ENCODE results near the gene CHDH.

CHDH gene

DNA sequence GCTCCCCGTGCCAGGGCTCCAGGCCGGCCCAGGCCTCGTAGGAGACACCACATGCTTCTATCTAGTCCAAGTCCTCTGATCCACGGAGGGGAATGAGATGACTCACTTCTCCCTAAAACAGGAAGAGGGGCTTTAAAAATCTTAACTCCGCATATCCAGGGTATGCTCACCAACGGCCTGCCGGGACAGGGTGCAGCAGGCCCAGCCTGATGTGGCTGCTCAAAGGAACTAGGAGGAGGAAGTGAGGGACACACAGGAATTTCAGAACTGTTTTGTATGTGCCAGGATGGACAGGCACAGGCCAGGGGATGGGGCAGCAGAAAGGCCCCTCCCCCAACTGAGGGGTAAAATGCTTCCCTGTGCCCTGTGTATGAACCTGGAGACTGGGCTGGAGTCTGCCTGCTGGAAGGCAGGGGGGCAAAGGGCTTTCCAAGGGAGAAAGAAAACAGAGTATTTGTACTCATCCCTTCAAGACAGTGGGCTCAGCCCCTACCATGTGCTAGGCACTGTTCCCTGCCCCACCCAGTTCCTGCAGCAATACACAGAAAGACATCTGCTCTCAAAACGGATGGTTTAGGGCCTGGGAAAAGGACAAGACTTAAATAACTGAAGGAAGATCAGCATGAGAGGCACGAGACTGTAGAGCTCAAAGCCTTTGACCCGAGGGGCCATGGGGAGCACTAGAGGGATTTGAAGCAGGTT lies 22.1 kb downstream of the CHDH start:
- DNase-seq: no peak

GRCh38 chr3:53823026-53823955 lies 22.9 kb downstream of the CHDH start:
- no peak for DNase-seq

DNA sequence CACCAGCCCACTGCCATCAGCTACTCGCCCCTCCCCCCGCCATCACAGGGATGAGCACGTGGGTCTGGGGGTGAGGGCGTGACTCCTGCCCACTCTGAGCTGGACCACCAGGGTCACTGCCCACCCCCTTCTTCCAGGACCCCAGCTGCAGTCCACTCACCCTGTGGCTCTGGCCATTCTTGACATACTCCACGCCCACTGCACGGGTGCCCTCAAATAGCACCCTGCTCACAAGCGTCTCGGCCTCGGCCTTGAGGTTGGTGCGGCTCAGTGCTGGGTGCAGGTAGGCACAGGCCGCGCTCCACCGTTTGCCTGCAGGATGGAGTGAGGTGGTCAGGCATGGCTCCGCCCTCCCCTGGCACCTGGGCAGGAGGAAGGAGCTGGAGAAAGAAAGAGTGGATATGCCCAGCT lies 23.9 kb downstream of the CHDH start:
- DNase-seq: no peak

DNA sequence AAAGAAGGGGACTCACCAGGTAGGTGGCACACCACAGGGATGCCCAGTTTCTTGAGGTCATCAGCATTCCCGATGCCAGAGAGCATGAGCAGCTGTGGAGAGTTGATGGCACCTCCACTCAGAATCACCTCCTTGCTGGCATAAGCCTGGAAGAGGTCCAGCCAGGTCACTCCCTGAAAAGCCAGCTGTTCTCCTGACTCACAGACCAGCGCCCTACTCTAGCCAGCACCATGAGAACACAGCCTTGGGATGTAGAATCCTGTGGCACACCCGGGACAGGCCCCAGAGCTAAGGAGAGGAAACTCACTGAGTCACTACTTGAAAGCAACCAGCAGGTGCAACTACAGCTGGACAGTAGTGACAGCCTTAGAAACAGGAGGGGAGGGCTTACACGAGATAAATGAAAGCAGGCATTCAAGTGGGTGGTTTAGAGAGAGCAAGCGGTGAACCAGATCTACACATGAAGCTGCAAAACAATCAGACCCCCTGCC lies 24.5 kb downstream of the CHDH start:
- no peak for DNase-seq

DNA sequence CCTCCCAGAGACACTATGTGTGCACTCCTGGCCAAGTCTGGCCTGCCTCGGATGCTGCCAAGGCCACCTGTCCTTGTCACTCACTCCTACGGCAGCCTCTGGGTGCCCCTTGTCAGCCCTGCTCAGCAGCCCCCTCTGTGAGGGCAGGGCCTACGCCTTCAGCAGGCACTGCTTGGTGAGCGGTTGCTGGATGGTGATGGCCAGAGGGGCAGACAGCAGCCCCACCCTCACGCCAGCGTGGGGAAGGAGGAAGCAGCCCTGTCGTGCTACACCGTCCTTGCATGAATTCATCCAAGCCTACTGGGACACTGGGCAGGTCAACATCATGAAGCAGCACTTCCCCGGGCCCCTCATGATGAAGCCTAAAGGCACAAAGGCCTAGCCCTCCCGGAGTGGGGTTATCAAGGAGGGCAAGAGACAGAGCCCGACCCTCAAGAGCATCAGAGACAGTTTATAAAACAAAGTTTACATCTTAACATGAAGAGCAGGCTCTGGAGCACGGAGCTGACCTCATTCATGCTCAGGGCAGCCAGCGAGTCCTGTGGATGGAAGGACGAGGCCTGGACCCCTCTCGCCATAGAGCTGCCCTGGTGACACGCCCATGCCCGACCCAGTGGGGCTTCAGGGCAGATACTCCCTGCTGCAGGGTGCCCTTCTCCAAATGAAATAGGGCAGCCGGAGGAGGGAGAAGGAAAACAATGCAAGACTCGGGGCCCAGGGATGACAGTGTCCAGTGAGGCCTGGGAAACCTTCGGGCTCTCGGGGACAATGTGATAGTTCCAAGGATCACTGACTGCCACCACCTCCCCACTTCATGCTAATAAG lies 25.3 kb downstream of the CHDH start:
- DNase-seq: no peak

DNA sequence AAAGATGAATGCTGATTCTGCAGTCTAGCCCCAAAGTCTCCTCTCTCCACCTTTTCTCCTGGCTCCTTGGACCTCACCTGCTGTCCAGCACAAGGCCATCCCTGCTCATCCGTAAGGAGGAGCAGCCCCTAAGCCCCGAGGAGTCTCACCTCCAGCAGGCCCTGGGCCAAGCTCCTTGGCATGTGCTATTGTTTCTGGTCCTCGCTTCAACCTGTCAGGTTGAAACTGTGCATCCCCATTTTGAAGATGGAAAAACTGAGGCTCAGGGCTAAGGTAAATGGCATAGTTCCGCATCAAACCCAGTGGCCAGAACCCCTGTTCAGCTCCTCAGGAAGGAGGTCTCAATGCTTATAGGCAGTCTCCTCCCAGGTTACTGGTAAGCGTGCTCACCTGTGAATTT lies 26.1 kb downstream of the CHDH start:
- no peak for DNase-seq

GRCh38 chr3:53819163-53819868 lies 26.9 kb downstream of the CHDH start:
- no peak for DNase-seq

DNA sequence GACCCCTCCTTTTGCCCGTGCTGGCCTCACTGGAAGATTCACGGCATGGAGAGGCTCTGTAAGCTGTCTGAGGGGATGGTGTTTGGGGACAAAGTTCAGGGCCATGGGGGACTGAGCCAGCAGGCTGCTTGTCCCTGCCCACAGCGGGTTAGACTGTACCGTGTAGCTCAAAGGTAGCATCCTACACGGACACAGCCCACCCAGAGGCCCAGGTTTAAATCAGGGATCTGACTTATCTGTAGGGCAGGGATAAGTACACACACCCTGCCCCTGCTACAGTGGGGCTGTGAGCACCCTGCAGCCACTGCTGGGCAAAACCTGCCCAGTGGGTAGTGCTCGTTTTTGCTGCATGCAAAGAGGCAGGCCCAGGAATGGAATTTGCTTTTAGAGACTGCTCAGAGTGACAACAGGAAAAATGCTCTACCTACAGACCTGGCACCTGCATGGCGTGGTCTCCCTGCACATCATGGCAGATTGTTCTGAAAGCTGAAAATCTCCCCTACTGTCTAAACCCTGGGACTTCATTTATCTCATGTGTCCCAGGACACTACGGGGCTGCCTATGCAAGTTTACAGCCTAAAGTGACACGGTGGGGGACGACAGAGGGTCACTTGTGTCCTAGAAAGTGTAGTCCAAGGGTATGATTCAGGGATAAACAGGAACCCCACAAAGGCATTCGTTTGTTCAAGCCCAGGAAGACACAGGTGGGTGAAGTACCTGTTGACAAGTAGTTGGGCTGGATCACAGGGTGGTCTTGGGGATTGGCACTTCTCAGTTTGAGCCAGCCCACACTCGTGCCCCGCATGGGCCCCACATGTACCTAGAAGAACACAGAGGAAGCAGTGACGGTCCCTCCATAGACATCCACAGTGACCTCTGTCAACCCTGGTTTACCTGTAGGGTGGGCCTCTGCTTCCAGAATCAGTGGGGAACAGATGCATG lies 27.7 kb downstream of the CHDH start:
- DNase-seq: no peak

GRCh38 chr3:53817809-53818208 lies 28.4 kb downstream of the CHDH start:
- DNase-seq: no peak

GRCh38 chr3:53817211-53817610 lies 29.0 kb downstream of the CHDH start:
- no peak for DNase-seq

GRCh38 chr3:53816425-53816824 lies 29.8 kb downstream of the CHDH start:
- no peak for DNase-seq

- no peak for DNase-seq
Measured at GRCh38 chr3:53815651-53816050, 30.6 kb downstream of the CHDH start.

DNA sequence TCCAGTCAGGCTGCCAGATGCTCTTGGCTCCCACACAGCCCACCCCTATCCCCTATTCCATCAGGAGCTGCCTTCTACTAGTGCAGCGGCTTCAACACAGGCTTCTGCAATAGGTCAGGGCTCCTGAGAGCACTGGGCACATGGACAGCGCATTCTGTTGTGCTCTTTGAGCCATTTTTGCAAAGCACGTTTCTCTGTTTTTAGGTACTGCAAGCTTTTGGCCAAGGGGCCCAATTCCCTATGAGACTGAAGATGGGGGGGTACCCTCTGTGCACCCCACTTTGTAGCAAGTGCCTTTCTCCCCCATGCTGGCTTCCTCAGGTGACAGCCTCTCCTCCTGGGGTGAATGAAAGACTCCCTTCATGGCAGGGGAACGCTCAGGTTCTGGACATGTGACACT lies 31.2 kb downstream of the CHDH start:
- no peak for DNase-seq

DNA sequence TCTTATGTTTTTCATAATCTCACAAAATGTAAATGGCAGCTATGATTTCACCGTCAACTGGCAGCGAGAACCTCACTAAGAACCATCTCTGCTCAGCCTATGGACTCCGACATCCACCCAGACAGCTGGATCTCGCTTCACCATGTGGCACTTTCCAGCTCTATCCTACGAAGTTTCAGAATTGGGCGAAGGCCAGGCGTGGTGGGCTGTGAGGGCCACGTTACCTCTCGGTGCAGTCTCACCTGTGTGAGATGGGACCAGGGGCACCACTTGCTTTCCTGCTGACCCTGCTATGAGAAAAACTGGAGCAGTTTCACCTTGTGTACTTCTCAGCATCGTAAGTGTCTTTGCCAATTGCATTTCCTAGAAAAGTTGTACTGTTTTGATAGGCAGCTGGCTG lies 32.3 kb downstream of the CHDH start:
- no peak for DNase-seq

- no peak for DNase-seq
Measured at GRCh38 chr3:53813229-53813628, 33.0 kb downstream of the CHDH start.

GRCh38 chr3:53812434-53812833 lies 33.8 kb downstream of the CHDH start:
- no peak for DNase-seq

- DNase-seq: no peak
Measured at GRCh38 chr3:53811143-53811927, 34.9 kb downstream of the CHDH start.

- DNase-seq: no peak
Measured at GRCh38 chr3:53809764-53810400, 36.3 kb downstream of the CHDH start.

DNA sequence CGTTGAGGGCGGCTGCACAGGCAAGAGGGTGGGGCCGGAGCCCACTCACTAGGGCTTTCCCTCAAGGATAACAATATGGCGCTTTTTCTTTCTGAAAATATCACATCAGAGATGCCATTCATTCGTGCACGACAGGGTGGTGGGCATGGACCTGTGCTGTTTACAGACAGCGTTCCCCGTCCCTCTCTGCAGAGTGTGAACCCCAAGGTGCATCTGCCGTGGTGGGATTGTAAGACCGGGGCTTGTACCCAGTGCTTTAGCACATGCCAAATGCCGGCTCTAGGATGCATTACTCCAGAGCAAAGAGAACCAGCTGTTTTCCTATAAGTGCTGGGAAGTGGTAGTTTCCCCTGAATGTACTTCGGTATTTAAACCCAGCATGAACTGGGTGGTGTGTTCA lies 37.0 kb downstream of the CHDH start:
- no peak for DNase-seq

DNA sequence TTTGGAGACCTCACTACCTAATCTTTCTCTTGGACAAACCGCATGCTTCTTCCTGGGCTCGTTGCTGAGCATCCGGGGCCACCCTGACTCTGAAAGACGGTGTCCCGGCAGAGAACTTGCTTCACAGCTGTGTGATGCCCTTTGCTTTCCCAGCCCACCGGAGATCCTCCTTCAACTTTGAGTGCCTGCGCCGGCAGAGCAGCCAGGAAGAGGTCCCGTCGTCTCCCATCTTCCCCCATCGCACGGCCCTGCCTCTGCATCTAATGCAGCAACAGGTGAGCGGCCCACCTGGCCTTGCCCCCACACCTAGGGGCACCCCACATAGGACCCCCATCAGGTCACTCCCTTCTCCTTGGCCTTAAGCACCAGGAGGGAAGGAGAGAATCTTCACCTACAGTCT lies 37.7 kb downstream of the CHDH start:
- no peak for DNase-seq
